Nucleus accumbens (tissue), 56 donors: ENCODE results near the gene BNIP5.
A peak's percentile ranks its signal among the peaks of the same experiment; 100 is the strongest.
"Not testable (repeated sequence)": the region's sequence is repeated elsewhere in the genome, so short reads cannot be mapped to it uniquely, and the experiment has no call there.

ENCODE experiments used
- DNase-seq, 56 donors: peaks; one replicate each; lab custom pipeline; 2025; lab: John Stamatoyannopoulos, UW

The BNIP5 gene

GRCh38 chr6:36346486-36347273, 10.0 kb upstream of the BNIP5 start:
- DNase-seq: no peak

GRCh38 chr6:36345681-36346466, 9.2 kb upstream of the BNIP5 start:
- DNase-seq: no peak

GRCh38 chr6:36343109-36343680, 6.5 kb upstream of the BNIP5 start:
- DNase-seq: no peak

GRCh38 chr6:36340618-36341454, 4.1 kb upstream of the BNIP5 start:
- peak in 45 of 56 donors; percentile 5 to 82 (median 44) for DNase-seq

GRCh38 chr6:36340306-36340617, 3.6 kb upstream of the BNIP5 start:
- DNase-seq: no peak

- no peak for DNase-seq
These were observed 2.5 kb upstream of the BNIP5 start for GRCh38 chr6:36339146-36339545.

GRCh38 chr6:36338223-36338622, 1.5 kb upstream of the BNIP5 start:
- DNase-seq: not testable (repeated sequence)

GRCh38 chr6:36337814-36338213, 1.1 kb upstream of the BNIP5 start:
- DNase-seq: no peak

- no peak for DNase-seq
These were observed 429 bp downstream of the BNIP5 start for GRCh38 chr6:36336208-36336710.

- no peak for DNase-seq
These were observed 1.1 kb downstream of the BNIP5 start for GRCh38 chr6:36335465-36336207.

- no peak for DNase-seq
These were observed 1.7 kb downstream of the BNIP5 start for GRCh38 chr6:36334832-36335459.

- DNase-seq: no peak
These were observed 2.6 kb downstream of the BNIP5 start for GRCh38 chr6:36333931-36334725.

GRCh38 chr6:36333171-36333895, 3.4 kb downstream of the BNIP5 start:
- DNase-seq: no peak

GRCh38 chr6:36331381-36331780, 5.3 kb downstream of the BNIP5 start:
- DNase-seq: no peak

GRCh38 chr6:36330366-36330765, 6.3 kb downstream of the BNIP5 start:
- DNase-seq: no peak

- DNase-seq: no peak
These were observed 6.8 kb downstream of the BNIP5 start for GRCh38 chr6:36329798-36330291.

- DNase-seq: no peak
These were observed 8.1 kb downstream of the BNIP5 start for GRCh38 chr6:36328600-36328999.

GRCh38 chr6:36327919-36328236, 8.8 kb downstream of the BNIP5 start:
- DNase-seq: no peak
